Lower lobe of right lung (tissue), 2 donors: ENCODE measurements around the gene GPC6. TPM values are rescaled to one million over a fixed set of nuclear protein-coding genes. Genes with fewer than 3 reads are reported as not detected.

Experiments used
- ATAC-seq, 2 donors: fragments of 200-7000 bp; cut with Tn5 transposase; one replicate each; pipeline ENCODE4 v1.9.1; 2020 to 2022; ENCODE audit warnings: mild to moderate bottlenecking in 2 of 2, moderate library complexity in 2 of 2
- DNase-seq: peaks from one replicate; pipeline ENCODE4 v3.0.0-alpha.2; 2020
- H3K27ac ChIP-seq: fragments of 200-600 bp; one replicate; pipeline ENCODE4 v1.8.0; 2022
- H3K27me3 ChIP-seq: fragments of 200-600 bp; one replicate; pipeline ENCODE4 v1.8.0; 2022; ENCODE audit warnings: low read depth
- H3K36me3 ChIP-seq: fragments of 200-600 bp; one replicate; pipeline ENCODE4 v1.8.0; 2022; ENCODE audit warnings: mild to moderate bottlenecking
- H3K4me1 ChIP-seq: fragments of 200-600 bp; one replicate; pipeline ENCODE4 v1.8.0; 2022
- H3K4me3 ChIP-seq: fragments of 200-600 bp; one replicate; pipeline ENCODE4 v1.8.0; 2022; ENCODE audit warnings: mild to moderate bottlenecking
- H3K9me3 ChIP-seq: fragments of 200-600 bp; one replicate; pipeline ENCODE4 v1.8.0; 2022
- intact Hi-C: fragments of 100-400 bp; cut with DNase I; formaldehyde crosslinking; loops from one replicate; pipeline ENCODE4 v1.11.0; 2022
- total RNA-seq: library from RNA; stranded (reverse); fragmentation: NEBNext Ultra II Directional; extraction: Animal tissue kit (Norgen Biotek cat#: 25700); gene quantifications from one replicate; pipeline ENCODE4 v1.2.1, GENCODE V29; 2021
- TF ChIP-seq, protein P1 (sequence below): fragments of 200-600 bp; IDR thresholded peaks from one replicate; pipeline ENCODE4 v1.8.0; 2022; ENCODE audit warnings: antibody characterized with exemption, mild to moderate bottlenecking
- donor health status: DM: no; HTN: yes; CAD: no; lungs with severe emphysema.

The GPC6 gene
- total RNA-seq, 1 donor from 2014 or later, result 5.5 TPM

DNA sequence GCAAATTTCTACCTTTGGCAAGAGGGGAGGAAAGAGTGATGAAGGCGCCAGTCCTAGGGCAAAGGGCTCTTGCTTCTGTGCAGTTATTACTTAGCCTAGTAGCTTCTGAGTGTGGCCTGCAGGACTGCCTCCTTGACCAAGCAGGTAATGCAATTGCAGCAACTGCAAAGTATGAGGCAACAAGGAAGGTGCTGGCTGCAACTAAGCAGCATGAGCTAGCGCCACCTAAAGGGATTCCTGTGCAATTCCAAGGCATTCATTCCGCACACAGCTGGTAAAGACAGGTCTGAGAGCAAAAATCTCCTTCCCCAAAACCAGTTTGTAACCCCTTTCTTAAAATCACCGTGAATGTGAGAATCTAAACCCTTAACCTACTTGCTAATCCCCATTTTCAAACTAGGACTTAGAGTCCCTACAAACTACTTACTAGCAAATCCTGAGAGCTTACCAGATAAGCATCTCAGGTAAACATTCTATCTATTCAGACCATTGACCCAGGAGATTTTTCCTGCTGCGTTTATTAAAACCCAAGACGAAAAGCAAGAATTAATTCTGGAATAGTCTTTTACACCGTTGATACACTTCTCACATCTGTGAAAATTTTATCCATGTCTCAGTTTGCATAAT is 1190.0 kb downstream of the GPC6 start:
- DNase-seq (no peak), ATAC-seq (peak in 1 of 2 donors; percentile 64)
- H3K27me3 ChIP-seq, result no peaks in the 10 kb centered on the region
- intact Hi-C loops, result no loop called here
- H3K36me3 ChIP-seq, result no peaks in the 10 kb centered on the region
- H3K27ac ChIP-seq, result no peak overlapping the region
- H3K4me3 ChIP-seq, result no peak overlapping the region
- H3K9me3 ChIP-seq, result no peaks in the 10 kb centered on the region
- no peaks in the 10 kb centered on the region for H3K4me1 ChIP-seq
- TF ChIP-seq, protein P1, sequence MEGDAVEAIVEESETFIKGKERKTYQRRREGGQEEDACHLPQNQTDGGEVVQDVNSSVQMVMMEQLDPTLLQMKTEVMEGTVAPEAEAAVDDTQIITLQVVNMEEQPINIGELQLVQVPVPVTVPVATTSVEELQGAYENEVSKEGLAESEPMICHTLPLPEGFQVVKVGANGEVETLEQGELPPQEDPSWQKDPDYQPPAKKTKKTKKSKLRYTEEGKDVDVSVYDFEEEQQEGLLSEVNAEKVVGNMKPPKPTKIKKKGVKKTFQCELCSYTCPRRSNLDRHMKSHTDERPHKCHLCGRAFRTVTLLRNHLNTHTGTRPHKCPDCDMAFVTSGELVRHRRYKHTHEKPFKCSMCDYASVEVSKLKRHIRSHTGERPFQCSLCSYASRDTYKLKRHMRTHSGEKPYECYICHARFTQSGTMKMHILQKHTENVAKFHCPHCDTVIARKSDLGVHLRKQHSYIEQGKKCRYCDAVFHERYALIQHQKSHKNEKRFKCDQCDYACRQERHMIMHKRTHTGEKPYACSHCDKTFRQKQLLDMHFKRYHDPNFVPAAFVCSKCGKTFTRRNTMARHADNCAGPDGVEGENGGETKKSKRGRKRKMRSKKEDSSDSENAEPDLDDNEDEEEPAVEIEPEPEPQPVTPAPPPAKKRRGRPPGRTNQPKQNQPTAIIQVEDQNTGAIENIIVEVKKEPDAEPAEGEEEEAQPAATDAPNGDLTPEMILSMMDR, result peak; percentile 34

DNA sequence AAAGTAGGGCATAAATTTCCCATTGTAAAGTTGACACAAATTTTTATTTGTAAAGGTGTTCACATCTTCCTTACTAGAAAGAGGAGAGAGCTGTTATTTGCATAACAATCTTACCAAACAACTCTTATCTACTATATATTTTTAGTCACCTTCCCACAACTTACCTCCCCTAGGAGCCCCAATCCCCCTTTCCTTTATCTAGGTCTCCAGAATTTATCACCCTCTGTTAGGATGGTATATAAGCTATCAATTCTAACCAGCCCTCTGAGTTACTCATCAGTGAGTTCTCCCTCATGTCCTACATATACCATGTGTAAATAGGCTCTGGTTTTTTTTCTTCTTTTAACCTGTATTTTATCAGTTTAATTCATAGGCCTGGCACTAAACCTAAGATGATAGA is 1190.7 kb downstream of the GPC6 start:
- H3K4me1 ChIP-seq, result no peaks in the 10 kb centered on the region
- H3K9me3 ChIP-seq, result no peaks in the 10 kb centered on the region
- intact Hi-C loops, result no loop called here
- TF ChIP-seq, protein P1, result no peak
- no peak overlapping the region for H3K27ac ChIP-seq
- ATAC-seq, result no peak
- H3K36me3 ChIP-seq, result no peaks in the 10 kb centered on the region
- peaks cover 3% of the 10 kb centered on the region for H3K27me3 ChIP-seq
- no peak for DNase-seq
- no peak overlapping the region for H3K4me3 ChIP-seq

DNA sequence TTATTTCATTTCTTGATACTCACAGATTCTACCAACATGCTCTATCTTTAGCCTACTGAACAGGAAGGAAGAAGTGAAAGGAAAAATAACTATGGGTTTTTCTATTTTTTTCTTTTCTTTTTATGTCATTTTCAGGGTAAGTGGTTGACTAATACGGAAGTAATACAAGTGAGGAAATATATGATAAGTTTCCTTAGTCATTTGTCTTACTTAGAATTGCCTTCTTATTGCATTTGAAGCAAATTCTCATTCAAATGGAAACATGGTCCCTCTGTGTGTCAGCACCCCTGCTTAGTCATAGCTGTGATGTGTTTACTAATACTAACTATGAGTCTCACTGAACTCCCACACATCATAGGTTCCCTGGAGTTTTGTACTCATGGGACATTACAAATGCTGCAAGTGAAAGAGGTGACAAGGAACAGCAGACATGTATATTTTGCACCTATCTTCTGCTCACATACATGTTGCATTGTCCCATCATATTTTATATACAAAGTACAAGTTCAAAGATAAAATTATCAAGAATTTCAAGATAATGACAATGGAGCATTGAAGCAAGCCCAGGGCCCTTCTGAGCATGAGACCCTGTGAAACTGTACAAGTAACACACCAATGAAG is 1192.8 kb downstream of the GPC6 start:
- no peaks in the 10 kb centered on the region for H3K4me1 ChIP-seq
- peaks cover 5% of the 10 kb centered on the region for H3K27me3 ChIP-seq
- H3K9me3 ChIP-seq, result no peaks in the 10 kb centered on the region
- H3K36me3 ChIP-seq, result no peaks in the 10 kb centered on the region
- H3K4me3 ChIP-seq, result no peak overlapping the region
- ATAC-seq (no peak), DNase-seq (no peak)
- H3K27ac ChIP-seq, result no peak overlapping the region
- TF ChIP-seq, protein P1, result no peak
- intact Hi-C loops, result no loop called here

DNA sequence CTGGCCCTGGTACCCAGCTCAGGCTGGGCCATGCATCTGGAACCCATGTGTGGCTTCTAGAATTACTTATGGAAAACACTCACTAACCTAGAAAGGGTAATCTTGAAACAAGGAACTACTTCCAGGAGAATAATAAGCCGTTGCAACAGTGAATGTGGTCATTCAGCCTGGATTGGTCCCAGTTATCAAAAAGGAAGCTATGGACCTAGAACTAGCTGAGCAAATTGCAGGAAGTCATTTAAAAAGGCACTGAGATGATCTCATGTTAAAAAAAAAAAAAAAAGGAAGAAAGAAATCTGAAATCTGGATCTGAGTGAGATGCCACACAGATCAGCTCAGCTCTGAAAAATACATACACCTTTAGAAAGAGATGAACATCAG is 1193.3 kb downstream of the GPC6 start:
- intact Hi-C loops, result no loop called here
- no peak overlapping the region for H3K27ac ChIP-seq
- H3K9me3 ChIP-seq, result no peaks in the 10 kb centered on the region
- DNase-seq (no peak), ATAC-seq (no peak)
- TF ChIP-seq, protein P1, result no peak
- peaks cover 5% of the 10 kb centered on the region for H3K27me3 ChIP-seq
- H3K4me1 ChIP-seq, result no peaks in the 10 kb centered on the region
- no peak overlapping the region for H3K4me3 ChIP-seq
- no peaks in the 10 kb centered on the region for H3K36me3 ChIP-seq

DNA sequence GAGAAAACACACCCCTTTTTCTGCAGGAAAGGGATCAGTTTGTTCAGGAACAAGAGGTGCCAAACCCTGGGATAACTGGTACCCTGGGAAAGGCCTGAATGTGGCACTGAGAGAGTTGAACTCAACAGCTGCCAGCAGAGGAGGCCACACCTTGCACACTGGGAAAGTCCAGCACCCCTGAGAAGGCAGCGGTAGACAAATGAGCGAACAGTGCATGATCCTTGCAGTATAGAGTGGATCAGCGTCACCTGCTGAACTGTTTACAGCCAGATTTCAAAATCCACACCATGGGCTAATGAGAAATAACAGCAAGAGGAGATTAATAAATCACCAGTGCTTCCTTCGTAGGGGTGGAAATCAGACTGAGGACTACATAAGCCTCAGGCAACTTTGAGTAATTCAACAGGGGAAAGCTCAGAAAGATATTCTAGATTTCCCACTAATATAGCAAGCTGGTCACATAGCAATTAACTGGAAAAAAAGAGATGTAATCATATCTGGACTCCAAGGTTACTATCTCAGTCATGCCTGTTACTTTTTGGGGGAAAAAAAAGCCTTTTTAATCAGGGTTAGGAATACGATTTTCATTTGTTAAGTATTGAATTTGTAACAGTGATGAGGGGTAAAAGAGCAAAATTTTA is 1200.8 kb downstream of the GPC6 start:
- H3K27me3 ChIP-seq, result peaks cover under 1% of the 10 kb centered on the region
- DNase-seq (no peak), ATAC-seq (no peak)
- no peaks in the 10 kb centered on the region for H3K36me3 ChIP-seq
- H3K4me3 ChIP-seq, result no peak overlapping the region
- H3K9me3 ChIP-seq, result no peaks in the 10 kb centered on the region
- no peaks in the 10 kb centered on the region for H3K4me1 ChIP-seq
- no peak overlapping the region for H3K27ac ChIP-seq
- intact Hi-C loops, result no loop called here
- TF ChIP-seq, protein P1, result no peak
